ENCODE data around the gene PTPRU.

The PTPRU gene

GRCh38 chr1:29254346-29254745 lies 18.0 kb downstream of the PTPRU start:
- DNase-seq (ENCODE audit: extremely low read depth, low read depth): no peak
- no peak for TF ChIP-seq CTCF (IDR thresholded peaks at IDR 0.05; ENCODE audit: low read depth, low read length, missing control alignments)
- no peak overlapping the region for H3K4me3 ChIP-seq (replicated peaks; ENCODE audit: low read depth, low read length)

- DNase-seq (ENCODE audit: extremely low read depth, low read depth): no peak
- no peak for TF ChIP-seq CTCF (IDR thresholded peaks at IDR 0.05; ENCODE audit: low read depth, low read length, missing control alignments)
- no peak overlapping the region for H3K4me3 ChIP-seq (replicated peaks; ENCODE audit: low read depth, low read length)
Observed at GRCh38 chr1:29255134-29255666, 18.9 kb downstream of the PTPRU start.

GRCh38 chr1:29256394-29256793 lies 20.1 kb downstream of the PTPRU start:
- no peak for TF ChIP-seq CTCF (IDR thresholded peaks at IDR 0.05; ENCODE audit: low read depth, low read length, missing control alignments)
- no peak for DNase-seq (ENCODE audit: extremely low read depth, low read depth)
- H3K4me3 ChIP-seq (replicated peaks; ENCODE audit: low read depth, low read length): no peak overlapping the region

- H3K4me3 ChIP-seq (replicated peaks; ENCODE audit: low read depth, low read length): no peak overlapping the region
- no peak for DNase-seq (ENCODE audit: extremely low read depth, low read depth)
- TF ChIP-seq CTCF (IDR thresholded peaks at IDR 0.05; ENCODE audit: low read depth, low read length, missing control alignments): no peak
Observed at GRCh38 chr1:29256979-29257804, 20.9 kb downstream of the PTPRU start.

GRCh38 chr1:29258189-29258975 lies 22.1 kb downstream of the PTPRU start:
- no peak for DNase-seq (ENCODE audit: extremely low read depth, low read depth)

More at GRCh38 chr1:29258189-29258975, 22.1 kb downstream of the PTPRU start:
- no peak for TF ChIP-seq CTCF (IDR thresholded peaks at IDR 0.05; ENCODE audit: low read depth, low read length, missing control alignments)
- no peak overlapping the region for H3K4me3 ChIP-seq (replicated peaks; ENCODE audit: low read depth, low read length)
